Progenitor cell of endocrine pancreas (in vitro differentiated cells): Measurements from ENCODE around the gene SERINC5. TPM values are rescaled to one million over a fixed set of nuclear protein-coding genes. Genes with fewer than 3 reads are reported as not detected.

Experiments
- DNase-seq: peaks from one replicate; pipeline ENCODE4 v3.0.0; 2021; ENCODE audit warnings: low spot score; ENCODE audit not compliant: unreplicated experiment
- H3K27ac Mint-ChIP-seq: 2 replicates; pipeline ENCODE4 v1.8.0; 2021; ENCODE audit warnings: mild to moderate bottlenecking, moderate library complexity, mixed read lengths
- H3K27me3 Mint-ChIP-seq: 2 replicates; pipeline ENCODE4 v1.8.0; 2021; ENCODE audit warnings: mixed read lengths
- H3K36me3 Mint-ChIP-seq: 2 replicates; pipeline ENCODE4 v1.8.0; 2022; ENCODE audit warnings: mixed read lengths; ENCODE audit not compliant: insufficient read depth
- H3K4me1 Mint-ChIP-seq: 2 replicates; pipeline ENCODE4 v1.8.0; 2021; ENCODE audit warnings: low read depth, mixed read lengths
- H3K4me3 Mint-ChIP-seq: 2 replicates; pipeline ENCODE4 v1.8.0; 2021; ENCODE audit warnings: low read depth, mild to moderate bottlenecking, moderate library complexity, mixed read lengths
- H3K9me3 Mint-ChIP-seq: 2 replicates; pipeline ENCODE4 v1.8.0; 2021; ENCODE audit warnings: low read depth, mixed read lengths
- total RNA-seq: library from RNA; stranded (reverse); gene quantifications from 2 replicates; pipeline ENCODE4 v1.2.1, GENCODE V29; 2021
- TF ChIP-seq, protein P1 (sequence below): fragments of 200-600 bp; sonication (generic); IDR thresholded peaks from one replicate; pipeline ENCODE4 v1.5.0; 2021; ENCODE audit warnings: antibody characterized with exemption, mild to moderate bottlenecking; ENCODE audit not compliant: unreplicated experiment

Gene SERINC5
- total RNA-seq, 1 donor from 2014 or later = 198 TPM

GRCh38 chr5:80254767-80255430 is 949 bp downstream of the SERINC5 start:
- TF ChIP-seq, protein P1, sequence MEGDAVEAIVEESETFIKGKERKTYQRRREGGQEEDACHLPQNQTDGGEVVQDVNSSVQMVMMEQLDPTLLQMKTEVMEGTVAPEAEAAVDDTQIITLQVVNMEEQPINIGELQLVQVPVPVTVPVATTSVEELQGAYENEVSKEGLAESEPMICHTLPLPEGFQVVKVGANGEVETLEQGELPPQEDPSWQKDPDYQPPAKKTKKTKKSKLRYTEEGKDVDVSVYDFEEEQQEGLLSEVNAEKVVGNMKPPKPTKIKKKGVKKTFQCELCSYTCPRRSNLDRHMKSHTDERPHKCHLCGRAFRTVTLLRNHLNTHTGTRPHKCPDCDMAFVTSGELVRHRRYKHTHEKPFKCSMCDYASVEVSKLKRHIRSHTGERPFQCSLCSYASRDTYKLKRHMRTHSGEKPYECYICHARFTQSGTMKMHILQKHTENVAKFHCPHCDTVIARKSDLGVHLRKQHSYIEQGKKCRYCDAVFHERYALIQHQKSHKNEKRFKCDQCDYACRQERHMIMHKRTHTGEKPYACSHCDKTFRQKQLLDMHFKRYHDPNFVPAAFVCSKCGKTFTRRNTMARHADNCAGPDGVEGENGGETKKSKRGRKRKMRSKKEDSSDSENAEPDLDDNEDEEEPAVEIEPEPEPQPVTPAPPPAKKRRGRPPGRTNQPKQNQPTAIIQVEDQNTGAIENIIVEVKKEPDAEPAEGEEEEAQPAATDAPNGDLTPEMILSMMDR = no peak
- H3K9me3 Mint-ChIP-seq = no peaks in the 10 kb centered on the region
- H3K4me1 Mint-ChIP-seq = peaks cover 49% of the 10 kb centered on the region
- H3K4me3 Mint-ChIP-seq = peak overlapping the region; percentile 89
- no peak for DNase-seq
- no peaks in the 10 kb centered on the region for H3K27me3 Mint-ChIP-seq
- H3K36me3 Mint-ChIP-seq = peaks cover 8% of the 10 kb centered on the region
- H3K27ac Mint-ChIP-seq = peak overlapping the region; percentile 85

GRCh38 chr5:80251636-80252035 is 4.2 kb downstream of the SERINC5 start:
- Mint-ChIP-seq H3K27ac (no peak overlapping the region), H3K4me1 (peaks cover 65% of the 10 kb centered on the region), H3K4me3 (peak overlapping the region; percentile 89), H3K36me3 (peaks cover 7% of the 10 kb centered on the region), H3K27me3 (no peaks in the 10 kb centered on the region), H3K9me3 (no peaks in the 10 kb centered on the region)
- DNase-seq = no peak
- TF ChIP-seq, protein P1 = no peak

DNA sequence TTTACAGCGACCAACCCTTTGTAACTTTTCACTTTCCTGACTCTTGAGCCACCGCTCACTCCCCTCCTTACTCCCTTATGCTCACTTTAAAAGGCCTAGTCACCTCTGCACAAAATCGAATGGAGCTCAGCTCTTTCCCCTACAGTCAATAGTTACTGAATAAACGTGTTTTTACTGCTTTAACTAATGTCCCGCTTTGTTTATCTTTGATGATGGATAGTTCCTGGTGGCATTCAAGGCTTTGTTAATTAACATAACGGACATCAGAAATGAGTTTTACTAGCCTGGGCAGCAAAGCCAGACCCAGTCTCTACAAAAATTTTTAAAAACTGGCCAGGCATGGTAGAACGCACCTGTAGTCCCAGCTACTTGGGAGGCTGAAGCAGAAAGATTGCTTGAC is 5.0 kb downstream of the SERINC5 start:
- Mint-ChIP-seq H3K36me3 (peaks cover 7% of the 10 kb centered on the region), H3K4me1 (peaks cover 73% of the 10 kb centered on the region), H3K27me3 (no peaks in the 10 kb centered on the region), H3K27ac (peak overlapping the region; percentile 35), H3K9me3 (no peaks in the 10 kb centered on the region), H3K4me3 (peak overlapping the region; percentile 2)
- TF ChIP-seq, protein P1 = no peak
- DNase-seq = no peak

GRCh38 chr5:80249901-80250300 is 5.9 kb downstream of the SERINC5 start:
- peaks cover 79% of the 10 kb centered on the region for H3K4me1 Mint-ChIP-seq
- H3K9me3 Mint-ChIP-seq = peaks cover 2% of the 10 kb centered on the region
- no peaks in the 10 kb centered on the region for H3K27me3 Mint-ChIP-seq
- peak overlapping the region; percentile 35 for H3K27ac Mint-ChIP-seq
- H3K36me3 Mint-ChIP-seq = peaks cover 11% of the 10 kb centered on the region
- no peak for DNase-seq
- peak overlapping the region; percentile 15 for H3K4me3 Mint-ChIP-seq
- TF ChIP-seq, protein P1 = no peak

DNA sequence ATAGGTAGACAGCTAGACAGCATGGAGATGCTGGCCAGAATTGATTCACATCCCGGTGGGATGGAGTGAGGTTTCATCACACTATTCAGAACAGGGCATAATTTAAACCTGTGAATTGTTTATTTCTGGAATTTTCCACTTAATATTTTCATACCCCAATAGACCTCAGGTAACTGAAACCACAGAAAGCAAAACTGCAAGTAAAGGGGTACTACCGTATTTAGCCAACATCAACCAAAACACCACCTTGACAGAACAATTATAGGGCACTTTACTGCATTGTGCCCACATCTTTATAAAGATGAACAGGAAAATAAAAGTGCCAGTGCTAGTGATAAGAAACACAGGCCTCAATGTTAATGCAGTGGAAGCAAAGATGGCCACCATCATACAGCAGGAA is 7.5 kb downstream of the SERINC5 start:
- peaks cover 12% of the 10 kb centered on the region for H3K36me3 Mint-ChIP-seq
- H3K27ac Mint-ChIP-seq = peak overlapping the region; percentile 94
- peaks cover 4% of the 10 kb centered on the region for H3K9me3 Mint-ChIP-seq
- no peak for DNase-seq
- no peak overlapping the region for H3K4me3 Mint-ChIP-seq
- no peaks in the 10 kb centered on the region for H3K27me3 Mint-ChIP-seq
- TF ChIP-seq, protein P1 = no peak
- H3K4me1 Mint-ChIP-seq = peaks cover 68% of the 10 kb centered on the region
